Endothelial cell of umbilical vein (primary cell): ENCODE data around the gene EP400. TPM values are rescaled to one million over a fixed set of nuclear protein-coding genes. Genes with fewer than 3 reads are reported as not detected.

Source experiments
- BruUV-seq: library from RNA; stranded (reverse); fragments of 400-500 nt; replicated peaks from 2 replicates; lab custom pipeline; 2021; lab: Mats Ljungman, UMichigan
- CTCF ChIA-PET: fragments of 300-600, 350-600 bp; sonication (Branson Sonifier 250); formaldehyde crosslinking; loops from one replicate; lab custom pipeline; 2021; ENCODE audit warnings: antibody characterized with exemption, inconsistent platforms; lab: Charles Lee
- POLR2A ChIA-PET: fragments of 300-600, 350-600 bp; sonication (Branson Sonifier 250); formaldehyde crosslinking; loops from one replicate; lab custom pipeline; 2021; ENCODE audit warnings: antibody characterized with exemption, inconsistent platforms; lab: Charles Lee
- DNase-seq: peaks from one replicate; pipeline ENCODE4 v3.0.0-alpha.2; 2011; ENCODE audit warnings: low read depth, low spot score
- FAIRE-seq: peaks from 2 replicates; lab custom pipeline; 2011; peaks lifted over from hg19 to GRCh38; lab: Jason Lieb, UNC
- H2AFZ ChIP-seq: 2 replicates; pipeline ENCODE4 v1.6.0; 2012; ENCODE audit warnings: low read depth, low read length, control low read depth, inconsistent platforms
- H3K27ac ChIP-seq: 2 replicates; pipeline ENCODE4 v1.5.1; 2011; ENCODE audit warnings: low read depth, mild to moderate bottlenecking, control low read depth, low read length, moderate library complexity; ENCODE audit not compliant: insufficient read depth
- H3K27me3 ChIP-seq, 2 experiments: 2 replicates each; pipeline versions ENCODE4 v1.6.0 to v1.6.1; 2011; ENCODE audit warnings: low read length in 2 of 2, mixed read lengths in 1 of 2; ENCODE audit not compliant: control insufficient read depth in 2 of 2, insufficient read depth in 2 of 2
- H3K36me3 ChIP-seq, 2 experiments: 2 replicates in 1 of 2; 3 replicates in 1 of 2; pipeline ENCODE4 v1.5.1; 2011; ENCODE audit warnings: low read length in 2 of 2, mild to moderate bottlenecking in 1 of 2, moderate library complexity in 1 of 2; ENCODE audit not compliant: control insufficient read depth in 2 of 2, insufficient read depth in 2 of 2; ENCODE audit errors: extremely low read depth in 1 of 2
- H3K4me1 ChIP-seq: 3 replicates; pipeline ENCODE4 v1.5.1; 2011; ENCODE audit warnings: mild to moderate bottlenecking, low read length; ENCODE audit not compliant: control insufficient read depth, insufficient read depth; ENCODE audit errors: extremely low read depth
- H3K4me2 ChIP-seq: 2 replicates; pipeline ENCODE4 v1.6.1; 2011; ENCODE audit warnings: low read length, control low read depth, mixed read lengths; ENCODE audit not compliant: insufficient read depth
- H3K4me3 ChIP-seq, 3 experiments: fragments of 200-600 bp in 1 of 3; sonication (generic), shearing (Covaris generic) in 1 of 3; replicated peaks in 1 of 3; 2 replicates each; pipeline ENCODE4 v1.5.1; 2011 to 2016; ENCODE audit warnings: control low read depth in 3 of 3, low read length in 3 of 3, mild to moderate bottlenecking in 2 of 3, inconsistent platforms in 1 of 3, low read depth in 1 of 3, moderate library complexity in 1 of 3; ENCODE audit not compliant: insufficient read depth in 1 of 3
- H3K79me2 ChIP-seq: 2 replicates; pipeline ENCODE4 v1.6.0; 2012; ENCODE audit warnings: low read length, inconsistent platforms; ENCODE audit not compliant: control insufficient read depth, insufficient read depth
- H3K9ac ChIP-seq: replicated peaks from 2 replicates; pipeline ENCODE3; 2011; ENCODE audit warnings: low read length, control low read depth; ENCODE audit not compliant: insufficient read depth; ENCODE audit errors: extremely low read depth
- H3K9me1 ChIP-seq: replicated peaks from 3 replicates; pipeline ENCODE4 v1.6.0; 2011; ENCODE audit warnings: mild to moderate bottlenecking, low read length; ENCODE audit not compliant: control insufficient read depth, insufficient read depth; ENCODE audit errors: extremely low read depth
- H3K9me3 ChIP-seq: replicated peaks from 2 replicates; pipeline ENCODE4 v1.5.1; 2012; ENCODE audit warnings: low read length, inconsistent platforms; ENCODE audit not compliant: control insufficient read depth, insufficient read depth
- H4K20me1 ChIP-seq: replicated peaks from 2 replicates; pipeline ENCODE3; 2011; ENCODE audit warnings: mild to moderate bottlenecking, low read length; ENCODE audit not compliant: control insufficient read depth, insufficient read depth; ENCODE audit errors: extremely low read depth
- EZH2 ChIP-seq: IDR thresholded peaks from 2 replicates; pipeline ENCODE4 v1.6.1; 2012; ENCODE audit warnings: borderline replicate concordance, low read depth, mild to moderate bottlenecking, moderate library complexity, low read length, inconsistent platforms; ENCODE audit not compliant: severe bottlenecking
- FOS ChIP-seq: IDR thresholded peaks from 2 replicates; pipeline ENCODE4 v1.6.1; 2011; ENCODE audit warnings: mild to moderate bottlenecking, low read length, moderate library complexity, borderline replicate concordance; ENCODE audit not compliant: insufficient read depth
- GATA2 ChIP-seq: IDR thresholded peaks from 2 replicates; pipeline ENCODE4 v1.7.0; 2011; ENCODE audit warnings: low read depth, mild to moderate bottlenecking, moderate library complexity, mixed read lengths, low read length; ENCODE audit not compliant: insufficient read length, insufficient read depth
- POLR2A ChIP-seq: IDR thresholded peaks from 2 replicates; pipeline ENCODE4 v1.6.1; 2012; ENCODE audit warnings: low read depth, mild to moderate bottlenecking, control low read depth, low read length
- dilution Hi-C: fragments of 300-500 bp; cut with MboI; formaldehyde crosslinking; loops from one replicate; pipeline ENCODE4 v1.15.0; 2019; ENCODE audit warnings: low sequenced_read_pairs; ENCODE audit not compliant: extremely low pct_ligation_motif_present
- intact Hi-C: fragments of 100-400 bp; cut with micrococcal nuclease; formaldehyde crosslinking; loops from one replicate; pipeline ENCODE4 v1.10.0; 2022
- polyA plus RNA-seq, 4 experiments: library from polyadenylated mRNA; depleted of rRNA in 3 of 4; stranded (reverse) in 3 of 4; unstranded in 1 of 4; fragments of >200 nt; gene quantifications; 2 replicates each; pipeline versions ENCODE4 v1.2.1 to v1.2.3, GENCODE V29; 2011 to 2012; ENCODE audit warnings: missing spikeins in 1 of 4
- total RNA-seq: library from RNA; stranded (reverse); gene quantifications from 2 replicates; pipeline ENCODE4 v1.2.3, GENCODE V29; 2021
- TF ChIP-seq, protein P1 (sequence below): IDR thresholded peaks from 2 replicates; pipeline ENCODE4 v1.6.1; 2011; ENCODE audit not compliant: insufficient read depth, insufficient read length
- TF ChIP-seq, protein P2 (sequence below), 2 donors: IDR thresholded peaks; 1 replicate in 1 of 2; 2 replicates in 1 of 2; pipeline ENCODE4 v1.5.1; 2011; ENCODE audit warnings: low read length in 2 of 2, mild to moderate bottlenecking in 2 of 2, moderate library complexity in 2 of 2, control low read depth in 1 of 2, inconsistent platforms in 1 of 2, low read depth in 1 of 2; ENCODE audit not compliant: insufficient read depth in 1 of 2; ENCODE audit errors: extremely low read depth in 1 of 2

EP400 gene
- total and polyA plus RNA-seq, 2 donors (not counting 3 experiments of a cell fraction or from before 2014, with no cell fraction given) = 9.0 to 57.7 TPM

DNA sequence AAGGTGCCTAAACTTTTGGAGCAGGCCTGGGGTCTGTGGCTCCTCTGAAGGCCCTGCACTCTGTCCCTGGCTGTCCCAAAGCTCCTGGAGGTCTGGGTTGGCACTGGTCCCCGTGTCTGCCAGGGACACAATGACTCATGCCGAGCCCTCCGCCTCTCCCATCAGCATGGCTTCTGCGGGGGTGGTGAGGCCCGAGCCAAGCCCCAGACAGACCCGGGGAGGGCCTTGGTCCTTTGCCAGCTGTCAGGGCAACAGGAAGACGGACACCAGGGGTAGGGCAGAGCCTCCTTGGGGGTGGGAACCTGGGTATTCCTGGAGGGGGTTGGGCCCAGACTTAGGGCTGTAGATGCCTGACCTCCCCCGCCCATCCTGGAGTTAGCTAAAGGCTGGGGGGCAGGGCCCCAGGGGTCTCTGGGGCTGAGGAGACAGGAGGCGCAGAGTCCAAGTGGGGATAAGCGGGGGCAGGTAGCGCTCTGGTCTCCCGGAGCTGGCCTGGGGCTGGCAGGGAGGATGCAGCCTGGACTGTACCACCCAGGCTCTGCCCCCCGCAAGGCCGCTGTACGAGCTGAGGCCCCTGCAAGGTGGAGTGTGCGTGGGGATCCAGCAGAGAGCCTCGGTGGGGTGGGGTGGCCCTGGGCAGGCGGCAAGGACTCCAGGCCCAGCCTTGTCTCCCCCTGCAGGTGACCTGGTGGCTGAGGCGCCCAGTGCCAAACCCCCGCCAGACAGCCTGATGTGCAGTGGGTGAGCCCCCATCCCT is 37.0 kb upstream of the EP400 start:
- dilution Hi-C loops (no loop called here), intact Hi-C loops (loop anchor here (1.0 to 2.0 kb wide), 2 partner anchors 16 kb away; partner anchors contain the start of gene PUS1)
- no TSS peak for BruUV-seq
- Histone ChIP-seq H3K9me3 (no peaks in the 10 kb centered on the region), H3K4me1 (peaks cover 12% of the 10 kb centered on the region), H3K9me1 (no peaks in the 10 kb centered on the region), H3K36me3 (peaks cover 13 to 53% of the 10 kb centered on the region in 2 experiments), H3K27me3 (no peaks in the 10 kb centered on the region), H3K79me2 (no peaks in the 10 kb centered on the region), H3K4me2 (no peak overlapping the region), H3K9ac (no peak overlapping the region), H3K27ac (peak overlapping the region; percentile 21), H4K20me1 (no peaks in the 10 kb centered on the region), H2AFZ (no peak overlapping the region), H3K4me3 (no peak overlapping the region)
- peak; percentile 46 for TF ChIP-seq FOS
- TF ChIP-seq, protein P1, sequence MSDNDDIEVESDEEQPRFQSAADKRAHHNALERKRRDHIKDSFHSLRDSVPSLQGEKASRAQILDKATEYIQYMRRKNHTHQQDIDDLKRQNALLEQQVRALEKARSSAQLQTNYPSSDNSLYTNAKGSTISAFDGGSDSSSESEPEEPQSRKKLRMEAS = no peak
- TF ChIP-seq, protein P2, sequence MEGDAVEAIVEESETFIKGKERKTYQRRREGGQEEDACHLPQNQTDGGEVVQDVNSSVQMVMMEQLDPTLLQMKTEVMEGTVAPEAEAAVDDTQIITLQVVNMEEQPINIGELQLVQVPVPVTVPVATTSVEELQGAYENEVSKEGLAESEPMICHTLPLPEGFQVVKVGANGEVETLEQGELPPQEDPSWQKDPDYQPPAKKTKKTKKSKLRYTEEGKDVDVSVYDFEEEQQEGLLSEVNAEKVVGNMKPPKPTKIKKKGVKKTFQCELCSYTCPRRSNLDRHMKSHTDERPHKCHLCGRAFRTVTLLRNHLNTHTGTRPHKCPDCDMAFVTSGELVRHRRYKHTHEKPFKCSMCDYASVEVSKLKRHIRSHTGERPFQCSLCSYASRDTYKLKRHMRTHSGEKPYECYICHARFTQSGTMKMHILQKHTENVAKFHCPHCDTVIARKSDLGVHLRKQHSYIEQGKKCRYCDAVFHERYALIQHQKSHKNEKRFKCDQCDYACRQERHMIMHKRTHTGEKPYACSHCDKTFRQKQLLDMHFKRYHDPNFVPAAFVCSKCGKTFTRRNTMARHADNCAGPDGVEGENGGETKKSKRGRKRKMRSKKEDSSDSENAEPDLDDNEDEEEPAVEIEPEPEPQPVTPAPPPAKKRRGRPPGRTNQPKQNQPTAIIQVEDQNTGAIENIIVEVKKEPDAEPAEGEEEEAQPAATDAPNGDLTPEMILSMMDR (IDR thresholded peaks at IDR 0.05; ENCODE audit: extremely low read depth in 1 of 2, insufficient read depth in 1 of 2, low read depth in 1 of 2, low read length in 2 of 2) = no peak
- POLR2A ChIA-PET = no interaction called here
- peak; percentile 84 for FAIRE-seq
- CTCF ChIA-PET = no interaction called here
- peak; percentile 85 for DNase-seq

GRCh38 chr12:131913666-131914065 is 36.1 kb upstream of the EP400 start:
- no peak for DNase-seq
- dilution Hi-C loops (no loop called here), intact Hi-C loops (loop anchor here (2.0 kb wide), 1 partner anchor 15 kb away; the partner anchor contains the start of gene PUS1)
- TF ChIP-seq GATA2 (no peak), EZH2 (no peak), FOS (no peak), POLR2A (no peak)
- TF ChIP-seq, protein P2 (IDR thresholded peaks at IDR 0.05; ENCODE audit: extremely low read depth in 1 of 2, insufficient read depth in 1 of 2, low read depth in 1 of 2, low read length in 2 of 2) = no peak
- TF ChIP-seq, protein P1 = no peak
- no peaks in the 10 kb centered on the region for H3K79me2 ChIP-seq
- no TSS peak for BruUV-seq
- H4K20me1 ChIP-seq = no peaks in the 10 kb centered on the region
- ChIA-PET CTCF (no interaction called here), POLR2A (no interaction called here)
- H2AFZ ChIP-seq = no peak overlapping the region
- H3K9ac ChIP-seq = no peak overlapping the region
- H3K27ac ChIP-seq = no peak overlapping the region
- no peak overlapping the region for H3K4me2 ChIP-seq
- FAIRE-seq = no peak
- H3K9me1 ChIP-seq = no peaks in the 10 kb centered on the region
- H3K4me3 ChIP-seq = no peak overlapping the region
- peaks cover 13 to 54% of the 10 kb centered on the region in 2 experiments for H3K36me3 ChIP-seq
- H3K27me3 ChIP-seq = no peaks in the 10 kb centered on the region
- no peaks in the 10 kb centered on the region for H3K9me3 ChIP-seq
- peaks cover 12% of the 10 kb centered on the region for H3K4me1 ChIP-seq
